SU-DHL-6 (cell line): ENCODE results near the gene HOXA5.

Experiments used
- H2AFZ ChIP-seq: fragments of 200-600 bp; sonication (generic); 2 replicates; pipeline ENCODE4 v1.6.1; 2014; ENCODE audit warnings: low read depth, mild to moderate bottlenecking, moderate library complexity, mixed read lengths, antibody characterized with exemption, low read length; ENCODE audit not compliant: severe bottlenecking
- H3F3A ChIP-seq: fragments of 200-600 bp; shearing (Covaris generic); 2 replicates; pipeline ENCODE4 v1.6.0; 2016; ENCODE audit warnings: antibody characterized with exemption, mild to moderate bottlenecking; ENCODE audit not compliant: insufficient read depth
- H3K27ac ChIP-seq: fragments of 200-600 bp; sonication (generic); 2 replicates; pipeline ENCODE4 v1.5.1; 2016; ENCODE audit warnings: low read depth, mild to moderate bottlenecking, low read length, moderate library complexity, mixed read lengths
- H3K27me3 ChIP-seq: fragments of 200-600 bp; sonication (generic), shearing (Covaris generic); 2 replicates; pipeline ENCODE4 v1.6.0; 2014; ENCODE audit warnings: mild to moderate bottlenecking, low read length
- H3K36me3 ChIP-seq: fragments of 200-600 bp; sonication (generic); 2 replicates; pipeline ENCODE4 v1.6.1; 2014; ENCODE audit warnings: mild to moderate bottlenecking, low read length, mixed read lengths
- H3K4me2 ChIP-seq: fragments of 300-600, 200-600 bp; shearing (Covaris generic), sonication (generic); 2 replicates; pipeline ENCODE4 v1.6.0; 2014; ENCODE audit warnings: low read length, low read depth, mild to moderate bottlenecking; ENCODE audit not compliant: poor library complexity, severe bottlenecking
- H3K4me3 ChIP-seq: fragments of 200-600 bp; sonication (generic); 2 replicates; pipeline ENCODE4 v1.5.1; 2014; ENCODE audit warnings: antibody characterized with exemption, low read length, mild to moderate bottlenecking, mixed read lengths; ENCODE audit not compliant: insufficient read depth, poor library complexity, severe bottlenecking
- H3K79me2 ChIP-seq: fragments of 200-600 bp; sonication (generic); 2 replicates; pipeline ENCODE4 v1.6.1; 2014; ENCODE audit warnings: mild to moderate bottlenecking, low read length, moderate library complexity; ENCODE audit not compliant: insufficient read depth
- H3K9ac ChIP-seq: fragments of 200-600 bp; sonication (generic); 2 replicates; pipeline ENCODE4 v1.7.0; 2014; ENCODE audit warnings: mild to moderate bottlenecking, low read length
- H3K9me2 ChIP-seq: fragments of 200-600 bp; sonication (generic); replicated peaks from 2 replicates; pipeline ENCODE4 v1.6.1; 2014; ENCODE audit warnings: low read length; ENCODE audit not compliant: insufficient read depth
- H3K9me3 ChIP-seq: fragments of 200-600 bp; sonication (generic); 2 replicates; pipeline ENCODE4 v1.6.1; 2014; ENCODE audit warnings: low read length, mixed read lengths; ENCODE audit not compliant: insufficient read depth
- H4K20me1 ChIP-seq: fragments of 200-600 bp; sonication (generic); 2 replicates; pipeline ENCODE4 v1.6.1; 2014; ENCODE audit warnings: low read depth, mild to moderate bottlenecking, antibody characterized with exemption, low read length, moderate library complexity, mixed read lengths
- EZH2phosphoT487 ChIP-seq: fragments of 200-600 bp; sonication (generic), shearing (Covaris generic); conservative IDR thresholded peaks from 2 replicates; pipeline ENCODE4 v1.6.1; 2018; ENCODE audit warnings: mild to moderate bottlenecking, antibody characterized with exemption, low read length, moderate library complexity, mixed read lengths
- TF ChIP-seq, protein P1 (sequence below): fragments of 200-600 bp; sonication (generic); IDR thresholded peaks from one replicate; pipeline ENCODE4 v1.5.1; 2017; ENCODE audit warnings: antibody characterized with exemption, mild to moderate bottlenecking, low read length, moderate library complexity; ENCODE audit not compliant: insufficient read depth, poor library complexity, severe bottlenecking

The HOXA5 gene

DNA sequence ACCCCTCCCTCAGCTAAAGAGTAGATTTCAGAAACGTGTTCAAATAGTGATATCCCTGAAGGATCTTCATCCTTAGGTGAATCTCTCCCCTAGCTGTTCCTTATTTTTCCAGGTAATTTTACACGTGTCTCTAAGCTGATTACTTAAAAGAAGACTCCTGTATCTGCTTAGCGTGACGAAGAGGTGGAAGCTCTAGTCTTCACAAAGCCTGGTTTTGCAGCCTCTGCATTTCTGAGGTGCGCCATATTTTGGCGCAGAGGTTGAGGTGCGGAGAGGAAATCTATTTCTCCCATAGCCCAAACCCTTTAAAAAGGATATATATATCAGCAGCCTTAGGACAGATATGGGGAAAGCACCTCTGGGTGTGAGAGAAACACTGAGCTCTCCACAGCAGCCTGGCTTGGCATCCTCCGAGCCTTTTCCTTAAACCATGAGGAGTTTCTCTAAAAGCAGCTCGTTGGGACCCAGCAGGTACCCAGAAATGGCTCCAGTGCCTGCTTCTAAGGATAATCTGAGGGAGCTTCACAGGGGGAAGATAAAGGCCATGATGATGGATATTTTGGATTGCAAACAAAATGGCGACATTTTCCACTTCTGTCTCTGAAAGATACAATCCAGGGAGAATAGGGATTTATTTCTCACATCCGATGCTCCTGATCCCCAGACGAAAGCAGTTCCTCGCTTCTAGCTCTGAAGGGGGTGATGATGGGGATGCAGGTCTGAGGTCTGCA, 38.0 kb downstream of the HOXA5 start:
- Histone ChIP-seq H3K27me3 (no peaks in the 10 kb centered on the region), H3K27ac (no peak overlapping the region), H3K4me3 (no peak overlapping the region), H3K9me2 (no peaks in the 10 kb centered on the region), H3K79me2 (no peaks in the 10 kb centered on the region), H2AFZ (no peak overlapping the region), H3F3A (no peaks in the 10 kb centered on the region; the same call in 1 of the 2 replicates), H4K20me1 (no peaks in the 10 kb centered on the region), H3K9me3 (no peaks in the 10 kb centered on the region), H3K4me2 (no peak overlapping the region), H3K9ac (no peak overlapping the region), H3K36me3 (no peaks in the 10 kb centered on the region)
- TF ChIP-seq EZH2phosphoT487 = no peak
- TF ChIP-seq, protein P1, sequence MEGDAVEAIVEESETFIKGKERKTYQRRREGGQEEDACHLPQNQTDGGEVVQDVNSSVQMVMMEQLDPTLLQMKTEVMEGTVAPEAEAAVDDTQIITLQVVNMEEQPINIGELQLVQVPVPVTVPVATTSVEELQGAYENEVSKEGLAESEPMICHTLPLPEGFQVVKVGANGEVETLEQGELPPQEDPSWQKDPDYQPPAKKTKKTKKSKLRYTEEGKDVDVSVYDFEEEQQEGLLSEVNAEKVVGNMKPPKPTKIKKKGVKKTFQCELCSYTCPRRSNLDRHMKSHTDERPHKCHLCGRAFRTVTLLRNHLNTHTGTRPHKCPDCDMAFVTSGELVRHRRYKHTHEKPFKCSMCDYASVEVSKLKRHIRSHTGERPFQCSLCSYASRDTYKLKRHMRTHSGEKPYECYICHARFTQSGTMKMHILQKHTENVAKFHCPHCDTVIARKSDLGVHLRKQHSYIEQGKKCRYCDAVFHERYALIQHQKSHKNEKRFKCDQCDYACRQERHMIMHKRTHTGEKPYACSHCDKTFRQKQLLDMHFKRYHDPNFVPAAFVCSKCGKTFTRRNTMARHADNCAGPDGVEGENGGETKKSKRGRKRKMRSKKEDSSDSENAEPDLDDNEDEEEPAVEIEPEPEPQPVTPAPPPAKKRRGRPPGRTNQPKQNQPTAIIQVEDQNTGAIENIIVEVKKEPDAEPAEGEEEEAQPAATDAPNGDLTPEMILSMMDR = no peak

DNA sequence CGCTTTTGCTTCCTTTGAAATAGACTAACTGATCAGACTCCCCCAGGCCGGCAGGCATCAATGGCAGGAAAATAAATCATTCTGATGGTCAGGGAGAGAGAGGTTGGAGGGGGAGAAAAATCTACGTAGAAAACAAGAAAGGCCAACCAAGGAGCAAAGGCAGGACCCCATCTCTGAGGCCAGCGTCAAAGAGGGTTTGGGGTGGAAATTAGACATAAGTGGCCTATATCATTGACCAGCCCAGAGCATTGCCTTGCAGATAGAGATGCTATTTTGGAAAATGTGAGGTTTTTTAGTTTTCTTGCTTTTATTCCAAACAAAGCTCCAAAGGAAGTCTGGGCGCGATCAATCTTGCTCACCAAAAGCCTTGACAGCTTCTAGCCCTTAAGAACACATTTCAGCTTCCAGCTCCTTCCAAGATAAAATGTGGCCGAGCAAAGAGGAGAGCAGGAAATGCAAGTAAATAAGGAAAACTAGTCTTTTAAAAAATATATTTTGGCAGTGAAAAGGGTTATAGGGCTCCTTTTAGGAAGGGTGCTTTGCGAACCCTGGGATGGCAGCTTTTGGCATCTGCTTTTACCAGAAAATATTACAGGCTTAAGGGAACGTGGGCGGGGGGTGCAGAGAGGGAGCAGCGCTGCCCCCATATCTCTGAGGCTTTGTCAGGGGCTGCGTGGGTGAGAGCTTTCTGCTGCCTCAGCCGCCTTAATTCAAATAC, 39.0 kb downstream of the HOXA5 start:
- H3K27ac ChIP-seq = no peak overlapping the region
- H3K79me2 ChIP-seq = no peaks in the 10 kb centered on the region
- peaks cover 10% of the 10 kb centered on the region; the same call in 1 of the 2 replicates for H3F3A ChIP-seq
- H3K9ac ChIP-seq = no peak overlapping the region
- TF ChIP-seq EZH2phosphoT487 = no peak
- TF ChIP-seq, protein P1 = no peak
- H3K4me3 ChIP-seq = no peak overlapping the region
- no peaks in the 10 kb centered on the region for H4K20me1 ChIP-seq
- no peak overlapping the region for H2AFZ ChIP-seq
- no peaks in the 10 kb centered on the region for H3K36me3 ChIP-seq
- H3K9me3 ChIP-seq = no peaks in the 10 kb centered on the region
- no peak overlapping the region for H3K4me2 ChIP-seq
- no peaks in the 10 kb centered on the region for H3K27me3 ChIP-seq
- no peaks in the 10 kb centered on the region for H3K9me2 ChIP-seq

DNA sequence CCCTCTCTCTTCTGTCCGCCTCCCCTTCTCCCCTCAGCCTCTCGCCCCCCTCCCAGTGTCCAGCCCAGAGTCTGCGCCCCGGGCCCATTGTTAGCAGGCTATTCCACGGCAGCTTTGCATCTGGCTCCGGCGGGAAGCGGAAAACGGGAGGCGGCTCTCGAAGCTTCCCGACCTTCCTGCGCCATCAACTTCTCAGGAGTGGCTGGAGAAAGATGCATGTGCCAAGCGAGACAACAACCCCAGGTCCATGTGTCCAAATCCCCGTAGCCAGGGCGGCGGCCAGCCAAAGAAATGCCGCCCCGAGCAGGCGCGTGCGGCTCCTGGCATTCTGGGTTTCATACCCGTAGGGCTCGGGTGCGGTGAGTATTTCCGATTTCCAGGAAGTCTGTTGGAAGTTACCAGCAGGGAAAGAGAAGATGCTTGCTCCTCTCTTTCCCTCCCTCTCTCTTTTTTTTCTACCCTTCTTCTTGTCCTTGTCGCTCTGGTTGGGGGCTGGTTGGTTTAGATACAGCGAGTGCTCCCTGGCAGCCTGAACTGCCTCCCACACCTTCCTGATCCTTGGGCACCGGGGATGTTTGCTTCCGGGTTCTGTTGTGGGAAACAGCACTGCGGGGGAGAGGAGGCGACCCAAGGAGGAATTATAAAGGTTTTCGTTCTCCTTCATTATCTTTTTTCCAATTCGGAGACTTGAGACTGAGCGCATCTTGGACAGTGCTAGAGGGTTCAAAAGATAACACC, 39.8 kb downstream of the HOXA5 start:
- Histone ChIP-seq H3F3A (peaks cover 13% of the 10 kb centered on the region; the same call in 1 of the 2 replicates), H3K27me3 (no peaks in the 10 kb centered on the region), H3K4me3 (no peak overlapping the region), H3K9me2 (no peaks in the 10 kb centered on the region), H3K9ac (no peak overlapping the region), H3K27ac (no peak overlapping the region), H3K79me2 (no peaks in the 10 kb centered on the region), H4K20me1 (no peaks in the 10 kb centered on the region), H3K4me2 (no peak overlapping the region), H3K36me3 (no peaks in the 10 kb centered on the region), H2AFZ (no peak overlapping the region), H3K9me3 (no peaks in the 10 kb centered on the region)
- no peak for TF ChIP-seq EZH2phosphoT487
- TF ChIP-seq, protein P1 = no peak
